SJCRH30 (cell line): ENCODE measurements around the gene PIK3R2. TPM values are rescaled to one million over a fixed set of nuclear protein-coding genes. Genes with fewer than 3 reads are reported as not detected.
"Not testable (repeated sequence)": the region's sequence is repeated elsewhere in the genome, so short reads cannot be mapped to it uniquely, and the experiment has no call there.

Experiments used
- DNase-seq, 2 experiments: peaks; one replicate each; pipeline ENCODE4 v3.0.0-alpha.2; 2015 to 2020
- H3K27ac ChIP-seq: fragments of 250-450 bp; sonication (Bioruptor Pico); 2 replicates; pipeline ENCODE4 v1.5.1; 2020; ENCODE audit warnings: mild to moderate bottlenecking, moderate library complexity
- H3K27me3 ChIP-seq: fragments of 250-450 bp; sonication (Bioruptor Pico); 2 replicates; pipeline ENCODE4 v1.5.1; 2020; ENCODE audit warnings: mild to moderate bottlenecking, moderate library complexity
- H3K36me3 ChIP-seq: fragments of 250-450 bp; sonication (Bioruptor Pico); 2 replicates; pipeline ENCODE4 v1.5.1; 2020; ENCODE audit warnings: mild to moderate bottlenecking, moderate library complexity
- H3K4me1 ChIP-seq: fragments of 250-450 bp; sonication (Bioruptor Pico); 2 replicates; pipeline ENCODE4 v1.5.1; 2020; ENCODE audit warnings: mild to moderate bottlenecking, moderate library complexity
- H3K4me3 ChIP-seq: fragments of 250-450 bp; sonication (Bioruptor Pico); 2 replicates; pipeline ENCODE4 v1.5.1; 2020; ENCODE audit warnings: mild to moderate bottlenecking, moderate library complexity
- H3K9me3 ChIP-seq: fragments of 250-450 bp; sonication (Bioruptor Pico); replicated peaks from 2 replicates; pipeline ENCODE4 v1.5.1; 2020; ENCODE audit warnings: mild to moderate bottlenecking, moderate library complexity
- total RNA-seq: library from RNA; depleted of rRNA; stranded (reverse); fragments of >200 nt; shearing (Covaris generic); gene quantifications from 2 replicates; pipeline ENCODE4 v1.2.3, GENCODE V29; 2014; rRNA removed

Gene PIK3R2
- total RNA-seq, 1 experiment from 2014 or later, result 35.0 TPM

DNA sequence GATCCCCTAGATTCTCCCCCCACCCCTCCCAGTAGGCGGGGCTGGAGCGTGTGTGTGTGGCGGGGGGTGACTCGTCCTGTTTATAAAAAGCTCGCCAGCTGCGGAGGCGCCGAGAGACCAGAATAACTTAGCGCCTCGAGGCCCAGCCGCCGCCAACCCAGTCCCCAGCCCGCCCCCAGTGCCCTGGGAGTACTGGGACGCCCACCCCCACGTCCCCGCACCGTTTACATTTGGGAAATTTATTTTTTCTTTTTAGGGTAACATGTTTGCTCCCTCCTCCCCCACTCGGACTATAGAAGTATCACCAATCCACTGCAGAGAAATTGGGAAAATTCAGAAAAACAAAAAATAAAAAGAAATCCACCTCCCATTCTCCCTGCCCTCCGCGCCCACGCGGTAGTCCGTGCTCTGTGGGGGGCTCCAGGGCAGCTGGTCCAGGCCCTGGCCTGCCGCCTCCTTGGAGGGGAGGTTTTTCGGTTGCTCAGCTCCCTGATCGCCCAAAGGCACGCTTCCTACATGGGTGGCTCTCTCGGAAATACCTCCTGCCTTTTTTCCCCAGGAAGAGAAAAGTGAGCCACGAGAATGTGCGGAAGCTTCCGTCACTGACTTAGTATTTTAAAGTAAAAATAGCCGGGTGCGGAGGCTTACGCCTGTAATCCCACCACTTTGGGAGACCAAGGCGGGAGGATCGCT lies 52.4 kb downstream of the PIK3R2 start:
- Histone ChIP-seq H3K9me3 (no peaks in the 10 kb centered on the region), H3K27me3 (0 out of 2 replicates have a peak, but pooled peaks cover 3% of the 10 kb centered on the region), H3K36me3 (no peaks in the 10 kb centered on the region), H3K27ac (peak overlapping the region; percentile 82), H3K4me1 (peaks cover 4% of the 10 kb centered on the region; the same call in 1 of the 2 replicates), H3K4me3 (peak overlapping the region; percentile 57)
- peak; percentile 92 to 93 for DNase-seq

DNA sequence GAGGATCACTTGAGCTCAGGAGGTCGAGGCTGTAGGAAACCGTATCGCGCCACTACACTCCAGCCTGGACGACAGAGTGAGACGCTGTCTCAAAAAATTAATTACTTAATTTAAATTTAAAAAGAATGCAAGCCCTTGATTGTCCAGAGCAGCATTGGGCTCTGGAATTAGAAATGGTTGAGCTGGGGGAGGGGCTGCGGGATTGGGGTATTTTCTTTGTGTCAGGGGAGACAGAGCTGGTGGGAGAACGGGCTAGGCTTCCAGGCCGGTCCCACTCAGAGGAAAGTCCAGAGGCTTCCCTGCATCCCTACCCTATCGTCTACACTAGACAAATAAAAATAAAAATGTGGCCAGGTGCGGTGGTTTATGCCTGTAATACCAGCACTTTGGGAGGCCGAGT lies 53.1 kb downstream of the PIK3R2 start:
- H3K27ac ChIP-seq, result peak overlapping the region; percentile 82
- no peaks in the 10 kb centered on the region for H3K36me3 ChIP-seq
- 0 out of 2 replicates have a peak, but pooled peaks cover 3% of the 10 kb centered on the region for H3K27me3 ChIP-seq
- peak overlapping the region; percentile 57 for H3K4me3 ChIP-seq
- no peaks in the 10 kb centered on the region for H3K9me3 ChIP-seq
- peak; percentile 35 to 43 for DNase-seq
- H3K4me1 ChIP-seq, result peaks cover 4% of the 10 kb centered on the region; the same call in 1 of the 2 replicates

DNA sequence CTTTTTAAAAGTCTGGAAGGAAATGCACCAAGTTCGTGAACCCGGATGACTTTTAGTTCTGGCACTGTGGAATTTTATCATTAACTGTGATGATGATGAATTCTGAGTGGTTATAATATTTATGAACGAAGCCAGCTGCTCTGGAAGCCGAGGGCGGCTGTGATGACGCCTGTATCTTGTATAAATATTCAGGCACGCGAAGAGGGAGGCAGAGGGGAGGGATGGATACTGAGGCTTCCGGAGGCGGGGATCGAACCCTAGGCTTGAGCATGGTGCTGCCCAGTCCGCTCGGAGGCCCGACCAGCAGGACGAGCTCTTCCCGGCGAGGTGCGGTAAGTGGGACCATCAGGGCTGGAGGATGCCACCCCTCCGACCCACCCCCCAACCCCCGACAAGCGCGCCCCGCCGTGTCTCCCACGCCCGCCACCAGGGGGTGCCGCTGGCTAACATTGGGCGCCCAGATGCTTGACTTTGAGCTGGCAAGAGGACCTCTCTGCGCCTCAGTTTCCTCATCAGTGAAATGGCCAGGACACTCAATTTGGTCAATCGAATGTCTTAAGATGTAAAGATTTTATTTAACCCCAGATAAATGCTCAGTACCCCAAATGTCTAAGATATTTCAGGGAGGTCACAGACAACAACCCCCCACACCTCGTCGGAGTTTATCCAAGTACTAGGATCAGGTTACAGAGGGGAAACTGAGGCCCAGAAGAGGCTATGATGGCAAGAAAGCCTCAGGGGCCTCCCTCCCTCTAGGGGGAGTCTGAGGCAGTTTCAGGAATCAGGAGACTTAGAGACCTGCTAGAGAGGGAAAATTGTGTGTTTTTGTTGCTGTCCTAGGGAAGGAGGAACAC lies 55.4 kb downstream of the PIK3R2 start:
- H3K4me3 ChIP-seq, result no peak overlapping the region
- no peaks in the 10 kb centered on the region; the same call in 1 of the 2 replicates for H3K4me1 ChIP-seq
- peak; percentile 42 to 65 for DNase-seq
- no peaks in the 10 kb centered on the region for H3K36me3 ChIP-seq
- no peaks in the 10 kb centered on the region for H3K9me3 ChIP-seq
- H3K27me3 ChIP-seq, result no peaks in the 10 kb centered on the region
- no peak overlapping the region for H3K27ac ChIP-seq

DNA sequence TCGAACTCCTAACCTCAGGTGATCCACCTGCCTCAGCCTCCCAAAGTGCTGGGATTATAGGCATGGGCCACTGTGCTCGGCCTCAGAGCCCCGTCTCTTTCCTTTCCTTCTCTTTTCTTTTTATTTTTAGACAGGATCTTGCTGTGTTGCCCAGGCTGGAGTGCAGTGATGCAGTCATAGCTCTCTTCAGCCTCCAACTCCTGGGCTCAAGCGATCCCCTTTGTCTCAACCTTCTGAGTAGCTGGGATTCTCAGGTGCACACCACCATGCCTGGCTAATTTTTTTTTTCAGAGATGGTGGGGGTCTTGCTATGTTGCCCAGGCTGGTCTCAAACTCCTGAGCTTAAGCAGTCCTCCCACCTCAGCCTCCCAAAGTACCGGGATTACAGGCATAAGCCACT lies 56.9 kb downstream of the PIK3R2 start:
- not testable (repeated sequence) for H3K9me3 ChIP-seq, H3K27me3 ChIP-seq, H3K27ac ChIP-seq, H3K36me3 ChIP-seq, H3K4me1 ChIP-seq, H3K4me3 ChIP-seq, DNase-seq

DNA sequence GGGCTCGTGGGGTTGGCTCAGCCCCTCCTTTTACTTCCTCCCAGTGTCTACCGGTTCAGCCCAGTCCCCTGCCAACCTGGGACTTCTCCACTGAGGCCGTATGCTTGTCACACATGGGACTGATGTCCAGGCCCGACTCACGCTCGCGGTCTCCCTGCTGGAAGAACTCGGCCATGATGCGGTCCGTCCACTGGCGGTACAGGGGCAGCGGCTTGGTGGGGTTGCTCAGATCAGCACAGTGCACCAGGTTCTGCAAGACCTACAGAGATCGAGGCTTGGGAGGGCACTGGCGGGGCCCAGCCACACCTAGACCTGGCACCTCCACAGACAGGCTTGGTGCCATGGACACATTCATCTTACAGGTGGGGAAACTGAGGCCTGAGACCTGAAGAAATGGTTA lies 58.7 kb downstream of the PIK3R2 start:
- Histone ChIP-seq H3K4me1 (no peaks in the 10 kb centered on the region), H3K36me3 (no peaks in the 10 kb centered on the region), H3K9me3 (no peaks in the 10 kb centered on the region), H3K27me3 (no peaks in the 10 kb centered on the region), H3K4me3 (no peak overlapping the region), H3K27ac (no peak overlapping the region)
- DNase-seq, result no peak

DNA sequence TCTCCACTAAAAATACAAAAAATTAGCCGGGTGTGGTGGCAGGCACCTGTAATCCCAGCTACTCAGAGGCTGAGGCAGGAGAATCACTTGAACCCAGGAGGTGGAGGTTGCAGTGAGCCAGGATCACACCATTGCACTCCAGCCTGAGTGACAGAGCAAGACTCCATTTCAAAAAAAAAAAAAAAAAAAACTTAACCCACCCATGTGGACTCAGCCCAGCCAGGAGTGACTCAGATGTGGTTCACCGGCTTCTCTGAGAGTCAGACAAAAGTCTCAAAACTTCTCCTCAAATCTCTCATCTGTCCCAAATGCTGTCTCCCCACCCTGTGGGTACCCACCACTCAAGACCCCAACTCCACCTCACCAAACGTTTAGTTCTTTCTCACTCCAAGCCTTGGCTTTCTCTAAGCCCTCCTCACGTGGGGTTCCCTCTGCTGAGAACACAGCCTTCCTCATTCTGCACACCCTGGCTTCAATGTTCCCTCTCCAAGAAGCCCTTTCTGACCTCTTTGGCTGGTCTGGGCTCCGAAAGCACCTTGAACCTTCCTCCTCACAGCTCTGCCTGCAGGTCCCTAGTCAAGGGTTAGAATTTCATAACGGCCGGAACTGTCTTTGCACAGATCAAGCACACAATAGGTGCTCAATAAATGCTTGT lies 61.9 kb downstream of the PIK3R2 start:
- no peaks in the 10 kb centered on the region for H3K27me3 ChIP-seq
- DNase-seq, result no peak
- H3K36me3 ChIP-seq, result no peaks in the 10 kb centered on the region
- no peak overlapping the region for H3K27ac ChIP-seq
- H3K4me3 ChIP-seq, result no peak overlapping the region
- H3K4me1 ChIP-seq, result no peaks in the 10 kb centered on the region
- H3K9me3 ChIP-seq, result no peaks in the 10 kb centered on the region

DNA sequence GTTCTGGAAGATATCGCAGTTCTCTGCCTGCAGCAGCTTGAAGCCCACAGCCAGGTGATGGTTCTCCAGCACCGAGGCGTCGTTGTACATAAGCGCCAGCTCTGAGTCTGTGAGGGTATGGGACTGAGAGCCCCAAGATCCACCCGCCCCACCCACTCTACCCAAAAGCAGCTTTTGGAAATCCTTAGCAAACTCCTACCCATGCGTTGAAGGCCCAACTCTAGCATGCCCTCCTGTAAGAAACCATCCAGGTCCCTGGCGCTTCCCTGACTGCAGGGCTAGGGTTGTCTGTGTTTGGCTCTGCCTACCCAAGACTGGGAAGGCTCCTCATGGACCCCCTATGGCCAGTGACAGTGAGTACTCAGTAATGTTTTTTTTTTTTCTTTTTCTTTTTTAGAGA lies 63.8 kb downstream of the PIK3R2 start:
- H3K4me3 ChIP-seq, result no peak overlapping the region

DNA sequence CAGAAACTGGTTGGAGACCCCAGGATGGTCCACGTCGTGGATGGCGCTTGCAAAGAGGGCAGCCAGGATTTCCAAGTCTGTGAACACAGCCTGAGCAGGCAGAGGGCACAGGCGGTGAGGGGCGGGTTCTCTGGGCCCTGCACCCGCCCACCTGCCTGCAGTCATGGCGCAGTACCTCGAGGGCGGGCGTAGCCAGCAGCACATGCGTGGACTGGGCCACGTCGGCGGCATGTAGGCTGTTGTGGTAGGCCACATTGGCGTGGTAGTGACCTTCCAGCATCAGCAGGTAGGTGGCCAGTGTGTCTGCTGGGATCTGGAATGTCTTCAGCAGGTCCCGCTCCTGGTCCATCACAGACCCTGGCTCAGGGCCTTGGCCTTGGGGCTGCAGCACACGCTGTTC lies 65.2 kb downstream of the PIK3R2 start:
- H3K36me3 ChIP-seq, result no peaks in the 10 kb centered on the region
- H3K4me3 ChIP-seq, result no peak overlapping the region
- H3K27ac ChIP-seq, result no peak overlapping the region
- no peaks in the 10 kb centered on the region for H3K4me1 ChIP-seq
- H3K27me3 ChIP-seq, result no peaks in the 10 kb centered on the region
- no peak for DNase-seq
- H3K9me3 ChIP-seq, result no peaks in the 10 kb centered on the region

More for the DNA sequence above, 63.8 kb downstream of the PIK3R2 start:
- Histone ChIP-seq H3K9me3 (no peaks in the 10 kb centered on the region), H3K4me1 (no peaks in the 10 kb centered on the region), H3K27me3 (no peaks in the 10 kb centered on the region), H3K27ac (no peak overlapping the region), H3K36me3 (no peaks in the 10 kb centered on the region)
- DNase-seq, result no peak

DNA sequence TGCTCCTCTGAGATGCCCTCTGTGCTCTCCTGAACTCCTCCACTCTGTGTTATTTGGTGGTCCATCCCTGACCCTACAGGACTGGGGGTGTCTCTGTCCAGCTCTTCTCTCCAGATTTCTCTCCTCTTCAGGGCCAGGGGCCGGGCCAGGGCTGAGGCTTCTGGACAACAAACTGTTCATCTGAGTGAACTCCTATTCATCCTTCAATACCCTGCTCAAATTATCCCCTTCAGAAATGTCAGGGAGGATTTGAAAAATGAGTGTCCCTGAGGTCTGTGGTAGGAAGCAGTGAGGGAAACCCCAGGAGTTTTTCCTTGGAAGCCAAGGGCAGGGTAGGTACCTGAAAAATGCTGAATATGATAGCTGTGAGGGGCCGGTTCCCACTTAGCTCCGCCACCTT lies 65.6 kb downstream of the PIK3R2 start:
- H3K27ac ChIP-seq, result no peak overlapping the region
- no peaks in the 10 kb centered on the region for H3K4me1 ChIP-seq
- no peaks in the 10 kb centered on the region for H3K27me3 ChIP-seq
- DNase-seq, result no peak
- no peaks in the 10 kb centered on the region for H3K9me3 ChIP-seq
- no peak overlapping the region for H3K4me3 ChIP-seq
- H3K36me3 ChIP-seq, result no peaks in the 10 kb centered on the region

Other genes with a start within 250 kb of the PIK3R2 start
- gene CCDC124, start 220.1 kb upstream of the PIK3R2 start, total RNA-seq, result 106 and 111 TPM in 2 replicates
- not detected in 2 replicates for gene KCNN1, start 186.1 kb upstream of the PIK3R2 start, total RNA-seq
- gene ARRDC2, start 145.0 kb upstream of the PIK3R2 start, total RNA-seq, result 1.9 and 2.0 TPM in 2 replicates
- gene IL12RB1, start 66.2 kb upstream of the PIK3R2 start, total RNA-seq, result not detected in 2 replicates
- gene MAST3, start 55.4 kb upstream of the PIK3R2 start, total RNA-seq, result 4.3 and 4.5 TPM in 2 replicates
- gene IFI30, start 20.6 kb downstream of the PIK3R2 start, total RNA-seq, result 0.67 and 1.2 TPM in 2 replicates
- gene MPV17L2, start 40.1 kb downstream of the PIK3R2 start, total RNA-seq, result 31.3 and 31.7 TPM in 2 replicates
- gene RAB3A, start 50.9 kb downstream of the PIK3R2 start, total RNA-seq, result 2.3 and 2.7 TPM in 2 replicates
- gene PDE4C, start 73.3 kb downstream of the PIK3R2 start, total RNA-seq, result 0.81 and 1.3 TPM in 2 replicates
- gene IQCN, start 121.3 kb downstream of the PIK3R2 start, total RNA-seq, result 0.03 and 0.06 TPM in 2 replicates
- 70.1 and 94.9 TPM in 2 replicates for gene JUND, start 128.5 kb downstream of the PIK3R2 start, total RNA-seq
- 378 and 427 TPM in 2 replicates for gene LSM4, start 169.9 kb downstream of the PIK3R2 start, total RNA-seq
- 8.7 and 11.7 TPM in 2 replicates for gene PGPEP1, start 187.4 kb downstream of the PIK3R2 start, total RNA-seq
- 17.5 and 27.1 TPM in 2 replicates for gene GDF15, start 233.0 kb downstream of the PIK3R2 start, total RNA-seq
- not detected in 2 replicates for gene LRRC25, start 244.5 kb downstream of the PIK3R2 start, total RNA-seq